DOHH2 (cell line): ENCODE measurements around the gene ZNF385D.

Source experiments
- H3F3A ChIP-seq: fragments of 200-600 bp; sonication (generic), shearing (Covaris generic); 2 replicates; pipeline ENCODE4 v1.6.0; 2016; ENCODE audit warnings: antibody characterized with exemption, mild to moderate bottlenecking; ENCODE audit not compliant: control insufficient read depth, insufficient read depth
- H3K27ac ChIP-seq: fragments of 200-600 bp; sonication (generic); 2 replicates; pipeline ENCODE4 v1.5.1; 2014; ENCODE audit warnings: low read depth, mild to moderate bottlenecking, low read length, moderate library complexity
- H3K27me3 ChIP-seq: fragments of 200-600 bp; sonication (generic); 2 replicates; pipeline ENCODE4 v1.6.1; 2014; ENCODE audit warnings: mild to moderate bottlenecking, low read length, mixed read lengths; ENCODE audit not compliant: control insufficient read depth
- H3K36me3 ChIP-seq: fragments of 200-600 bp; sonication (generic); 2 replicates; pipeline ENCODE4 v1.6.1; 2014; ENCODE audit warnings: mild to moderate bottlenecking, low read length, moderate library complexity, mixed read lengths; ENCODE audit not compliant: control insufficient read depth
- H3K4me1 ChIP-seq: fragments of 200-600 bp; sonication (generic); 2 replicates; pipeline ENCODE4 v1.6.1; 2014; ENCODE audit warnings: mild to moderate bottlenecking, low read length, mixed read lengths; ENCODE audit not compliant: control insufficient read depth
- H3K4me2 ChIP-seq: fragments of 200-600 bp; sonication (generic); 2 replicates; pipeline ENCODE4 v1.6.0; 2014; ENCODE audit warnings: mild to moderate bottlenecking, low read length, moderate library complexity
- H3K4me3 ChIP-seq: fragments of 200-600 bp; sonication (generic); 2 replicates; pipeline ENCODE4 v1.5.1; 2014; ENCODE audit warnings: mild to moderate bottlenecking, low read length, mixed read lengths
- H3K79me2 ChIP-seq: fragments of 200-600 bp; sonication (generic); 2 replicates; pipeline ENCODE4 v1.6.1; 2014; ENCODE audit warnings: mild to moderate bottlenecking, low read length, mixed read lengths; ENCODE audit not compliant: control insufficient read depth
- H3K9me2 ChIP-seq: fragments of 200-600 bp; sonication (generic); replicated peaks from 2 replicates; pipeline ENCODE4 v1.6.1; 2014; ENCODE audit warnings: mild to moderate bottlenecking, low read length, mixed read lengths; ENCODE audit not compliant: control insufficient read depth
- H3K9me3 ChIP-seq: fragments of 200-600 bp; sonication (generic); 2 replicates; pipeline ENCODE4 v1.6.1; 2014; ENCODE audit warnings: antibody characterized with exemption, low read length, mixed read lengths; ENCODE audit not compliant: control insufficient read depth, insufficient read depth
- H4K20me1 ChIP-seq: fragments of 200-600 bp; sonication (generic); 2 replicates; pipeline ENCODE4 v1.6.0; 2014; ENCODE audit warnings: low read depth, mild to moderate bottlenecking, antibody characterized with exemption, low read length, moderate library complexity; ENCODE audit not compliant: control insufficient read depth, insufficient read depth
- EZH2phosphoT487 ChIP-seq: fragments of 200-600 bp; sonication (generic); IDR thresholded peaks from 2 replicates; pipeline ENCODE4 v1.6.1; 2017; ENCODE audit warnings: borderline replicate concordance, mild to moderate bottlenecking, antibody characterized with exemption, low read length, moderate library complexity, mixed read lengths
- TF ChIP-seq, protein P1 (sequence below): fragments of 200-600 bp; sonication (generic); IDR thresholded peaks from one replicate; pipeline ENCODE4 v1.5.1; 2014; ENCODE audit warnings: antibody characterized with exemption, mild to moderate bottlenecking, low read depth, low read length; ENCODE audit not compliant: poor library complexity, severe bottlenecking

ZNF385D gene

DNA sequence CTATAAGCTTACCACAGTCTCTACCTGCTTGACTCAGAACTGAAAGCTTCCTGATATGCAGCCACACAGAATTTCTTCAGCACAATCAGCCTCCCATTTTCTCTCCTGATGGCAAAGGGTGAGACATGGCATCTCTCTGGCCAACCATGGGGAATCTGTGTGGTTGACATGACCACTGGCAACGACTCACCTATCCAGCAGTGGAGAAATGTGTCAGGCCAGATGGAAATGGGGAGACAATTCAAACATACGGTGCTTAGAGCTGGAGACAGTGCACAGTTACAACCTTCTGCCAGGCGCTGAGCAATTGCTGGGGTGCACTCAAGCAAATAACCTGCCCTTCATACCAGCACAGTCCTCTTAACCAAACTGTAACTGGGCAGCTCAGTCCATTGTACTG lies 3.6 kb downstream of the ZNF385D start:
- Histone ChIP-seq H3K4me2 (no peak overlapping the region), H3K27me3 (no peaks in the 10 kb centered on the region)

GRCh38 chr3:21745966-21746365 lies 5.0 kb downstream of the ZNF385D start:
- Histone ChIP-seq H3F3A (no peaks in the 10 kb centered on the region), H3K9me2 (no peaks in the 10 kb centered on the region), H3K36me3 (no peaks in the 10 kb centered on the region), H3K27ac (no peak overlapping the region), H4K20me1 (no peaks in the 10 kb centered on the region), H3K4me2 (no peak overlapping the region), H3K9me3 (no peaks in the 10 kb centered on the region), H3K4me3 (no peak overlapping the region), H3K79me2 (no peaks in the 10 kb centered on the region), H3K27me3 (no peaks in the 10 kb centered on the region), H3K4me1 (no peaks in the 10 kb centered on the region)
- no peak for TF ChIP-seq EZH2phosphoT487
- TF ChIP-seq, protein P1, sequence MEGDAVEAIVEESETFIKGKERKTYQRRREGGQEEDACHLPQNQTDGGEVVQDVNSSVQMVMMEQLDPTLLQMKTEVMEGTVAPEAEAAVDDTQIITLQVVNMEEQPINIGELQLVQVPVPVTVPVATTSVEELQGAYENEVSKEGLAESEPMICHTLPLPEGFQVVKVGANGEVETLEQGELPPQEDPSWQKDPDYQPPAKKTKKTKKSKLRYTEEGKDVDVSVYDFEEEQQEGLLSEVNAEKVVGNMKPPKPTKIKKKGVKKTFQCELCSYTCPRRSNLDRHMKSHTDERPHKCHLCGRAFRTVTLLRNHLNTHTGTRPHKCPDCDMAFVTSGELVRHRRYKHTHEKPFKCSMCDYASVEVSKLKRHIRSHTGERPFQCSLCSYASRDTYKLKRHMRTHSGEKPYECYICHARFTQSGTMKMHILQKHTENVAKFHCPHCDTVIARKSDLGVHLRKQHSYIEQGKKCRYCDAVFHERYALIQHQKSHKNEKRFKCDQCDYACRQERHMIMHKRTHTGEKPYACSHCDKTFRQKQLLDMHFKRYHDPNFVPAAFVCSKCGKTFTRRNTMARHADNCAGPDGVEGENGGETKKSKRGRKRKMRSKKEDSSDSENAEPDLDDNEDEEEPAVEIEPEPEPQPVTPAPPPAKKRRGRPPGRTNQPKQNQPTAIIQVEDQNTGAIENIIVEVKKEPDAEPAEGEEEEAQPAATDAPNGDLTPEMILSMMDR = no peak

More for the DNA sequence above, 3.6 kb downstream of the ZNF385D start:
- no peaks in the 10 kb centered on the region for H3K4me1 ChIP-seq
- no peaks in the 10 kb centered on the region for H3K9me3 ChIP-seq
- H3K9me2 ChIP-seq = no peaks in the 10 kb centered on the region
- no peaks in the 10 kb centered on the region for H3K36me3 ChIP-seq
- H3F3A ChIP-seq = no peaks in the 10 kb centered on the region
- no peaks in the 10 kb centered on the region for H4K20me1 ChIP-seq
- H3K27ac ChIP-seq = no peak overlapping the region
- TF ChIP-seq, protein P1 = no peak
- TF ChIP-seq EZH2phosphoT487 = no peak
- no peak overlapping the region for H3K4me3 ChIP-seq
- H3K79me2 ChIP-seq = no peaks in the 10 kb centered on the region

DNA sequence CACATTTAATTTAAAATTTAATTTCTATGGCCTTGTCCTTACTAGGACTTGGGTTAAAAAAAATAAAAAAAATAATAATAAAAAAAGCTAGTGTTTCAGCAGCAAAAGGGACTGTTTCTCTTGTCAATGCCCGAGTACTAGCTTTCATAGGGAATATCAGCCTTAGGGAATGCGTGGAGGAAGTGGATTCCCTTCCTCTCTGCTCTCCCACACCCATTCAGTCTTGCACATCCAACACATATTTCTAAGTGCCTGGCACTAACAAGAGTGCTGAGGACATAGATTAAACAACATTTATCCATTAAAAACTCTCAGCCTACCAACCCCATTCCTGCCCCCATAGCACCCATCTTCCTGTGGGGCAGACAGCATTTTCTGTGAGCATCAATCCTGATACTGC lies 6.2 kb downstream of the ZNF385D start:
- Histone ChIP-seq H4K20me1 (no peaks in the 10 kb centered on the region), H3F3A (no peaks in the 10 kb centered on the region), H3K79me2 (no peaks in the 10 kb centered on the region), H3K36me3 (no peaks in the 10 kb centered on the region), H3K9me2 (no peaks in the 10 kb centered on the region), H3K4me2 (no peak overlapping the region), H3K4me3 (no peak overlapping the region), H3K27ac (no peak overlapping the region), H3K9me3 (no peaks in the 10 kb centered on the region), H3K4me1 (no peaks in the 10 kb centered on the region), H3K27me3 (no peaks in the 10 kb centered on the region)
- TF ChIP-seq EZH2phosphoT487 = no peak
- TF ChIP-seq, protein P1 = no peak
